PC-9 (cell line): ENCODE results near the gene RYR1. TPM values are rescaled to one million over a fixed set of nuclear protein-coding genes. Genes with fewer than 3 reads are reported as not detected.

ENCODE experiments used
- BruUV-seq: library from RNA; stranded (reverse); fragments of 400-500 nt; replicated peaks from 2 replicates; lab custom pipeline; 2021; lab: Mats Ljungman, UMichigan
- CTCF ChIA-PET: fragments of 300-600 bp; sonication (Branson Sonifier 250); formaldehyde crosslinking; loops from one replicate; lab custom pipeline; 2022; ENCODE audit warnings: antibody characterized with exemption; lab: Charles Lee
- POLR2A ChIA-PET: fragments of 300-600 bp; sonication (Branson Sonifier 250); formaldehyde crosslinking; loops from one replicate; lab custom pipeline; 2022; ENCODE audit warnings: antibody characterized with exemption; ENCODE audit not compliant: unreplicated experiment; lab: Charles Lee
- DNase-seq, 2 experiments: peaks; one replicate each; pipeline versions ENCODE4 v3.0.0 to v3.0.0-alpha.2; 2015 to 2022; ENCODE audit warnings: mixed read lengths in 1 of 2
- H2AFZ ChIP-seq: fragments of 200-600 bp; sonication (generic); 2 replicates; pipeline ENCODE4 v1.8.1; 2017; ENCODE audit warnings: antibody characterized with exemption
- H3F3A ChIP-seq: fragments of 200-600 bp; sonication (generic); 2 replicates; pipeline ENCODE4 v1.8.1; 2017; ENCODE audit warnings: antibody characterized with exemption, mild to moderate bottlenecking, low read depth; ENCODE audit not compliant: insufficient read depth
- H3K27ac ChIP-seq: fragments of 200-600 bp; sonication (generic); 2 replicates; pipeline ENCODE4 v1.6.1; 2016; ENCODE audit warnings: mixed run types
- H3K27me3 ChIP-seq: fragments of 200-600 bp; sonication (generic); 2 replicates; pipeline ENCODE4 v1.6.1; 2016; ENCODE audit warnings: low read depth, mixed run types; ENCODE audit not compliant: insufficient read depth
- H3K36me3 ChIP-seq: fragments of 200-600 bp; sonication (generic); 2 replicates; pipeline ENCODE4 v1.6.1; 2016; ENCODE audit warnings: low read depth, mixed run types
- H3K4me1 ChIP-seq: fragments of 200-600 bp; sonication (generic); replicated peaks from 2 replicates; pipeline ENCODE4 v1.6.1; 2016; ENCODE audit warnings: mixed run types; ENCODE audit not compliant: insufficient read depth
- H3K4me2 ChIP-seq: fragments of 200-600 bp; sonication (generic); 2 replicates; pipeline ENCODE4 v1.6.1; 2017; ENCODE audit warnings: mixed run types
- H3K4me3 ChIP-seq: fragments of 200-600 bp; sonication (generic); 2 replicates; pipeline ENCODE4 v1.6.1; 2016; ENCODE audit warnings: mixed run types
- H3K79me2 ChIP-seq: fragments of 200-600 bp; sonication (generic); 2 replicates; pipeline ENCODE4 v1.6.1; 2017; ENCODE audit warnings: low read depth, mixed run types
- H3K9me2 ChIP-seq: fragments of 200-600 bp; sonication (generic); 2 replicates; pipeline ENCODE4 v1.8.1; 2017; ENCODE audit warnings: mild to moderate bottlenecking; ENCODE audit not compliant: insufficient read depth
- H3K9me3 ChIP-seq: fragments of 200-600 bp; sonication (generic); 2 replicates; pipeline ENCODE4 v1.8.1; 2016; ENCODE audit warnings: low read depth; ENCODE audit not compliant: insufficient read depth
- H4K20me1 ChIP-seq: fragments of 200-600 bp; sonication (generic); 2 replicates; pipeline ENCODE4 v1.8.1; 2017; ENCODE audit not compliant: insufficient read depth
- EZH2 ChIP-seq: fragments of 200-600 bp; sonication (generic); IDR thresholded peaks from 2 replicates; pipeline ENCODE4 v1.8.0; 2017; ENCODE audit warnings: antibody characterized with exemption, low read depth
- intact Hi-C: fragments of 100-400 bp; cut with micrococcal nuclease; formaldehyde crosslinking; loops from one replicate; pipeline ENCODE4 v1.10.0; 2022; ENCODE audit not compliant: unreplicated experiment
- total RNA-seq: library from RNA; stranded (reverse); gene quantifications from 2 replicates; pipeline ENCODE4 v1.2.3, GENCODE V29; 2021
- TF ChIP-seq, protein P1 (sequence below): fragments of 200-600 bp; sonication (generic); conservative IDR thresholded peaks from 2 replicates; pipeline ENCODE4 v1.6.1; 2017; ENCODE audit warnings: mixed run types, antibody characterized with exemption, mild to moderate bottlenecking, moderate library complexity

Gene RYR1
- total RNA-seq, 1 experiment from 2014 or later = 1.0 TPM

DNA sequence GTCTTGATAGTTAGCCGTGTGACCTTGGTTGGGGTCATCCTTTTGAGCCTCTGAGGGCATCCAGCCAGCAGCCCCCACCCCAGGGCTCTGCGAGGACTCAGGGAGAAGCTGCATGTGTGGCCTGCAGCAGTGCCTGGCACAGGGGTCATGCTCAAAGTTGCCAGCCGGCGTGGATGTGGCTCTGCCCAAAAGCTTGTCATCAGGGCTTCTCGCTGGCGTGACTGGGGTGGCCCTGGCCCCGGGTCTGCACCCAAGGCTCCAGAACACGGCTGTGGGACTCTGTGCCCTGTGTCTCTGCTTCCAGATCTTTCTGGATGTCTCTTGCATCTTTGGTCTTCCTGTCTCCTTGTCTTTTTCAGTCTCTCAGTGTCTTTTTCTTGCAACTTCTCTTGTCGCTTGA is 90.9 kb downstream of the RYR1 start:
- ChIA-PET CTCF (interaction anchor here (0.5 kb wide), 2 partner anchors 507 to 699 kb away, joined by 3 to 4 read pairs; no protein-coding TSS in a partner anchor), POLR2A (no interaction called here)
- no peaks in the 10 kb centered on the region for H4K20me1 ChIP-seq
- TF ChIP-seq, protein P1, sequence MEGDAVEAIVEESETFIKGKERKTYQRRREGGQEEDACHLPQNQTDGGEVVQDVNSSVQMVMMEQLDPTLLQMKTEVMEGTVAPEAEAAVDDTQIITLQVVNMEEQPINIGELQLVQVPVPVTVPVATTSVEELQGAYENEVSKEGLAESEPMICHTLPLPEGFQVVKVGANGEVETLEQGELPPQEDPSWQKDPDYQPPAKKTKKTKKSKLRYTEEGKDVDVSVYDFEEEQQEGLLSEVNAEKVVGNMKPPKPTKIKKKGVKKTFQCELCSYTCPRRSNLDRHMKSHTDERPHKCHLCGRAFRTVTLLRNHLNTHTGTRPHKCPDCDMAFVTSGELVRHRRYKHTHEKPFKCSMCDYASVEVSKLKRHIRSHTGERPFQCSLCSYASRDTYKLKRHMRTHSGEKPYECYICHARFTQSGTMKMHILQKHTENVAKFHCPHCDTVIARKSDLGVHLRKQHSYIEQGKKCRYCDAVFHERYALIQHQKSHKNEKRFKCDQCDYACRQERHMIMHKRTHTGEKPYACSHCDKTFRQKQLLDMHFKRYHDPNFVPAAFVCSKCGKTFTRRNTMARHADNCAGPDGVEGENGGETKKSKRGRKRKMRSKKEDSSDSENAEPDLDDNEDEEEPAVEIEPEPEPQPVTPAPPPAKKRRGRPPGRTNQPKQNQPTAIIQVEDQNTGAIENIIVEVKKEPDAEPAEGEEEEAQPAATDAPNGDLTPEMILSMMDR = no peak
- no peak for TF ChIP-seq EZH2
- H3K9me2 ChIP-seq = no peaks in the 10 kb centered on the region
- H3K27ac ChIP-seq = no peak overlapping the region
- H3K4me2 ChIP-seq = no peak overlapping the region
- DNase-seq = no peak
- H3K36me3 ChIP-seq = no peaks in the 10 kb centered on the region
- H3K79me2 ChIP-seq = no peaks in the 10 kb centered on the region
- no peak overlapping the region for H3K4me3 ChIP-seq
- no peaks in the 10 kb centered on the region for H3K4me1 ChIP-seq
- no peaks in the 10 kb centered on the region for H3F3A ChIP-seq
- no peak overlapping the region for H2AFZ ChIP-seq
- no peaks in the 10 kb centered on the region for H3K27me3 ChIP-seq
- H3K9me3 ChIP-seq = no peaks in the 10 kb centered on the region
- BruUV-seq = no TSS peak
- intact Hi-C loops = no loop called here

DNA sequence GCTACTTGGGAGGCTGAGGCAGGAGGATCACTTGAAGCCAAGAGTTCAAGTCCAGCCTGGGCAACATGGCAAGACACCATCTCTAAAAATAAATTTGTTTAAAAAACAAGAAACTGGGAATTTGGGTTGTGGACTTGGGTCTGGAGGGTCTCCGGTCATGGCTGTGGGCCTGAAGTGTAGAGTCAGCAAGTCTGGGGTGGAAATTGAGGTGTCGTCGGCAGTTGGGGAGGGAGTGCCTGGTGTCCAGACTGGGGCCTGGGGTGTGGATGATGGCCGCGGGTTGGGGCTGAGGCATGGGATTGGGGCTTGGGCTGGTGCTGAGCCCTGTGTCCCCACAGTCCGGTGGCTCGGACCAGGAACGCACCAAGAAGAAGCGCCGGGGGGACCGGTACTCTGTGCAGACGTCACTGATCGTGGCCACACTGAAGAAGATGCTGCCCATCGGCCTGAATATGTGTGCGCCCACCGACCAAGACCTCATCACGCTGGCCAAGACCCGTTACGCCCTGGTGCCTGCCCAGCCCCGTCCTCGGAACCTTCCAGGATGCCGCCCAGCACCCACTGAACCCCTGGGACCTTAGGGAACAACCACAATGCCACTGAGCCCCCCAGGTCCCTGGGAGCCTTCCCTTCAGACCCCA is 91.6 kb downstream of the RYR1 start:
- H3K79me2 ChIP-seq = no peaks in the 10 kb centered on the region
- H3K9me2 ChIP-seq = no peaks in the 10 kb centered on the region
- H3F3A ChIP-seq = no peaks in the 10 kb centered on the region
- H3K4me1 ChIP-seq = no peaks in the 10 kb centered on the region
- H3K27me3 ChIP-seq = no peaks in the 10 kb centered on the region
- POLR2A ChIA-PET = no interaction called here
- no peak overlapping the region for H3K4me3 ChIP-seq
- H2AFZ ChIP-seq = no peak overlapping the region
- no peak overlapping the region for H3K4me2 ChIP-seq
- BruUV-seq = no TSS peak
- no peak for DNase-seq
- CTCF ChIA-PET = no interaction called here
- no peaks in the 10 kb centered on the region for H3K36me3 ChIP-seq
- intact Hi-C loops = no loop called here
- no peak overlapping the region for H3K27ac ChIP-seq
- no peaks in the 10 kb centered on the region for H3K9me3 ChIP-seq
- TF ChIP-seq, protein P1 = no peak
- TF ChIP-seq EZH2 = no peak
- H4K20me1 ChIP-seq = no peaks in the 10 kb centered on the region

DNA sequence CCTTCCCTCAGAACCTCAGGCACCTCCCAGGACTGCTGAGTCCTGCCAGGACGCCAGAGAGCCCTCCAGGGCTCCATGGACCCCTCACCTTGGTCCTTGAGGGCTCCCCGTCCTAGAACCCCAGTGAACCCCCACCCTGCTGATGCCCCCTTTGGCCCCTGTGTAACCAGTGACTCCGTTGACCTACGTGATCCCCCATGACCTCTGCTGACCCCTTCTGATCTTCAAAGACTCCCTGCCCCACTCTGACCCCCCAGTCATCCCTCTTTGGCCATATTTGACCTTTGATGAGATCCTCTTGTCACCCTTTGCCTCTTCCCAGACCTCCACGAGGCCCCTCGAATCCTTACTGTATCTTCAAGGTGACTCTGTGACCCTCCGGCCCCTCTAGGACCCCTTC is 92.9 kb downstream of the RYR1 start:
- H3K4me2 ChIP-seq = no peak overlapping the region
- CTCF ChIA-PET = no interaction called here
- no TSS peak for BruUV-seq

More for the DNA sequence above, 92.9 kb downstream of the RYR1 start:
- Histone ChIP-seq H3K27me3 (no peaks in the 10 kb centered on the region), H3K9me2 (no peaks in the 10 kb centered on the region), H3K4me1 (no peaks in the 10 kb centered on the region), H2AFZ (no peak overlapping the region), H3K27ac (no peak overlapping the region), H3K9me3 (no peaks in the 10 kb centered on the region), H3K79me2 (no peaks in the 10 kb centered on the region), H3K36me3 (no peaks in the 10 kb centered on the region), H3F3A (no peaks in the 10 kb centered on the region), H3K4me3 (no peak overlapping the region), H4K20me1 (no peaks in the 10 kb centered on the region)
- DNase-seq = no peak
- no peak for TF ChIP-seq EZH2
- TF ChIP-seq, protein P1 = no peak
- intact Hi-C loops = no loop called here
- POLR2A ChIA-PET = no interaction called here
